ENCODE results near the gene BPIFB3. TPM values are rescaled to one million over a fixed set of nuclear protein-coding genes. Genes with fewer than 3 reads are reported as not detected.

BPIFB3 gene
- total RNA-seq, 5 donors from 2014 or later (not counting 1 experiment from before 2014, with no cell fraction given): not detected

- H3K27me3 ChIP-seq (replicated peaks in 1 of 2; ENCODE audit: control insufficient read depth in 2 of 2, extremely low read depth in 1 of 2, insufficient read depth in 2 of 2, low read length in 1 of 2): peaks cover 0 to 8% of the 10 kb centered on the region in 2 experiments
- H3K4me3 ChIP-seq (ENCODE audit: control insufficient read depth in 1 of 2, extremely low read depth in 1 of 2, low read length in 1 of 2): no peak overlapping the region
- no peak overlapping the region for H3K4me3 Mint-ChIP-seq
- ChIA-PET CTCF (no interaction called here), POLR2A (no interaction called here)
- no peak for ATAC-seq (replicated peaks in 1 of 4)
- no peaks in the 10 kb centered on the region for H3K36me3 Mint-ChIP-seq
- no peak overlapping the region for H3K27ac Mint-ChIP-seq
- no peaks in the 10 kb centered on the region for H3K4me1 ChIP-seq (ENCODE audit: control insufficient read depth in 1 of 2, extremely low read depth in 1 of 2, insufficient read depth in 2 of 2, low read length in 2 of 2)
- 77% methylated on average over 5 of the region's 5 CpGs for WGBS (ENCODE audit: insufficient coverage)
- peaks cover 0 to 2% (median 0%) of the 10 kb centered on the region in 3 donors for H3K4me1 Mint-ChIP-seq
- no peaks in the 10 kb centered on the region for H3K36me3 ChIP-seq (ENCODE audit: control insufficient read depth in 2 of 2, extremely low read depth in 1 of 2, insufficient read depth in 1 of 2, low read length in 1 of 2)
- DNase-seq: no peak
- H3K27me3 Mint-ChIP-seq: no peaks in the 10 kb centered on the region
- H3K9me3 ChIP-seq: no peaks in the 10 kb centered on the region
- no peaks in the 10 kb centered on the region for H3K9me3 Mint-ChIP-seq
- H3K27ac ChIP-seq (ENCODE audit: low read length): no peak overlapping the region
These were observed 27.5 kb upstream of the BPIFB3 start for GRCh38 chr20:33026072-33026778.

GRCh38 chr20:33026779-33027759 is 26.6 kb upstream of the BPIFB3 start:
- Mint-ChIP-seq H3K4me3 (no peak overlapping the region), H3K9me3 (no peaks in the 10 kb centered on the region), H3K36me3 (no peaks in the 10 kb centered on the region), H3K4me1 (peaks cover 0 to under 1% (median 0%) of the 10 kb centered on the region in 3 donors), H3K27me3 (no peaks in the 10 kb centered on the region), H3K27ac (no peak overlapping the region)
- no peak for DNase-seq
- H3K4me3 ChIP-seq (ENCODE audit: control insufficient read depth in 1 of 2, extremely low read depth in 1 of 2, low read length in 1 of 2): no peak overlapping the region
- POLR2A ChIA-PET: no interaction called here
- no peak for ATAC-seq (replicated peaks in 1 of 4)
- H3K9me3 ChIP-seq: no peaks in the 10 kb centered on the region
- H3K27me3 ChIP-seq (replicated peaks in 1 of 2; ENCODE audit: control insufficient read depth in 2 of 2, extremely low read depth in 1 of 2, insufficient read depth in 2 of 2, low read length in 1 of 2): peaks cover 0 to 8% of the 10 kb centered on the region in 2 experiments
- CTCF ChIA-PET: no interaction called here
- WGBS (ENCODE audit: insufficient coverage): 78% methylated on average over 8 of the region's 10 CpGs
- H3K36me3 ChIP-seq (ENCODE audit: control insufficient read depth in 2 of 2, extremely low read depth in 1 of 2, insufficient read depth in 1 of 2, low read length in 1 of 2): no peaks in the 10 kb centered on the region
- no peaks in the 10 kb centered on the region for H3K4me1 ChIP-seq (ENCODE audit: control insufficient read depth in 1 of 2, extremely low read depth in 1 of 2, insufficient read depth in 2 of 2, low read length in 2 of 2)
- H3K27ac ChIP-seq (ENCODE audit: low read length): no peak overlapping the region

- Mint-ChIP-seq H3K9me3 (peaks cover under 1 to 1% (median under 1%) of the 10 kb centered on the region in 3 donors), H3K36me3 (peaks cover under 1% of the 10 kb centered on the region), H3K4me3 (no peak overlapping the region), H3K4me1 (no peaks in the 10 kb centered on the region), H3K27ac (no peak overlapping the region), H3K27me3 (no peaks in the 10 kb centered on the region)
- Histone ChIP-seq H3K9me3 (no peaks in the 10 kb centered on the region), H3K4me1 (ENCODE audit: control insufficient read depth in 1 of 2, extremely low read depth in 1 of 2, insufficient read depth in 2 of 2, low read length in 2 of 2) (no peaks in the 10 kb centered on the region), H3K27me3 (replicated peaks in 1 of 2; ENCODE audit: control insufficient read depth in 2 of 2, extremely low read depth in 1 of 2, insufficient read depth in 2 of 2, low read length in 1 of 2) (peaks cover 0 to 11% of the 10 kb centered on the region in 2 experiments), H3K27ac (ENCODE audit: low read length) (no peak overlapping the region), H3K36me3 (ENCODE audit: control insufficient read depth in 2 of 2, extremely low read depth in 1 of 2, insufficient read depth in 1 of 2, low read length in 1 of 2) (no peaks in the 10 kb centered on the region), H3K4me3 (ENCODE audit: control insufficient read depth in 1 of 2, extremely low read depth in 1 of 2, low read length in 1 of 2) (no peak overlapping the region)
- no peak for DNase-seq
- POLR2A ChIA-PET: no interaction called here
- 77% methylated on average over 5 of the region's 12 CpGs for WGBS (ENCODE audit: insufficient coverage)
- no peak for ATAC-seq (replicated peaks in 1 of 4)
- CTCF ChIA-PET: no interaction called here
These were observed 25.6 kb upstream of the BPIFB3 start for GRCh38 chr20:33027769-33028751.

GRCh38 chr20:33028875-33029274 is 24.8 kb upstream of the BPIFB3 start:
- DNase-seq (no peak), ATAC-seq (replicated peaks in 1 of 4) (no peak)
- Mint-ChIP-seq H3K27me3 (no peaks in the 10 kb centered on the region), H3K27ac (no peak overlapping the region), H3K4me3 (no peak overlapping the region), H3K9me3 (peaks cover 3 to 8% (median 7%) of the 10 kb centered on the region in 3 donors), H3K36me3 (peaks cover 5% of the 10 kb centered on the region), H3K4me1 (no peaks in the 10 kb centered on the region)
- POLR2A ChIA-PET: no interaction called here
- no peaks in the 10 kb centered on the region for H3K36me3 ChIP-seq (ENCODE audit: control insufficient read depth in 2 of 2, extremely low read depth in 1 of 2, insufficient read depth in 1 of 2, low read length in 1 of 2)
- no peak overlapping the region for H3K27ac ChIP-seq (ENCODE audit: low read length)
- CTCF ChIA-PET: no interaction called here
- H3K4me1 ChIP-seq (ENCODE audit: control insufficient read depth in 1 of 2, extremely low read depth in 1 of 2, insufficient read depth in 2 of 2, low read length in 2 of 2): no peaks in the 10 kb centered on the region
- H3K9me3 ChIP-seq: no peaks in the 10 kb centered on the region
- H3K4me3 ChIP-seq (ENCODE audit: control insufficient read depth in 1 of 2, extremely low read depth in 1 of 2, low read length in 1 of 2): no peak overlapping the region
- WGBS (ENCODE audit: insufficient coverage): 69% methylated on average over 6 of the region's 7 CpGs
- peaks cover 0 to 8% of the 10 kb centered on the region in 2 experiments for H3K27me3 ChIP-seq (replicated peaks in 1 of 2; ENCODE audit: control insufficient read depth in 2 of 2, extremely low read depth in 1 of 2, insufficient read depth in 2 of 2, low read length in 1 of 2)

GRCh38 chr20:33030076-33030475 is 23.6 kb upstream of the BPIFB3 start:
- Mint-ChIP-seq H3K36me3 (peaks cover 5% of the 10 kb centered on the region), H3K27ac (no peak overlapping the region), H3K4me3 (no peak overlapping the region), H3K4me1 (no peaks in the 10 kb centered on the region), H3K9me3 (peaks cover 3 to 8% (median 7%) of the 10 kb centered on the region in 3 donors), H3K27me3 (no peaks in the 10 kb centered on the region)
- ATAC-seq (replicated peaks in 1 of 4) (no peak), DNase-seq (no peak)
- H3K27me3 ChIP-seq (replicated peaks in 1 of 2; ENCODE audit: control insufficient read depth in 2 of 2, extremely low read depth in 1 of 2, insufficient read depth in 2 of 2, low read length in 1 of 2): peaks cover 0 to 5% of the 10 kb centered on the region in 2 experiments
- H3K4me1 ChIP-seq (ENCODE audit: control insufficient read depth in 1 of 2, extremely low read depth in 1 of 2, insufficient read depth in 2 of 2, low read length in 2 of 2): no peaks in the 10 kb centered on the region
- 100% methylated on average over 3 of the region's 9 CpGs for WGBS (ENCODE audit: insufficient coverage)
- H3K27ac ChIP-seq (ENCODE audit: low read length): no peak overlapping the region
- no peak overlapping the region for H3K4me3 ChIP-seq (ENCODE audit: control insufficient read depth in 1 of 2, extremely low read depth in 1 of 2, low read length in 1 of 2)
- H3K36me3 ChIP-seq (ENCODE audit: control insufficient read depth in 2 of 2, extremely low read depth in 1 of 2, insufficient read depth in 1 of 2, low read length in 1 of 2): no peaks in the 10 kb centered on the region
- ChIA-PET CTCF (no interaction called here), POLR2A (no interaction called here)
- no peaks in the 10 kb centered on the region for H3K9me3 ChIP-seq

- peaks cover 3 to 8% (median 7%) of the 10 kb centered on the region in 3 donors for H3K9me3 Mint-ChIP-seq
- DNase-seq (no peak), ATAC-seq (replicated peaks in 1 of 4) (no peak)
- WGBS (ENCODE audit: insufficient coverage): 100% methylated on average over 3 of the region's 6 CpGs
- ChIA-PET CTCF (no interaction called here), POLR2A (no interaction called here)
- peaks cover 5% of the 10 kb centered on the region for H3K36me3 Mint-ChIP-seq
- no peak overlapping the region for H3K27ac Mint-ChIP-seq
- Histone ChIP-seq H3K4me1 (ENCODE audit: control insufficient read depth in 1 of 2, extremely low read depth in 1 of 2, insufficient read depth in 2 of 2, low read length in 2 of 2) (no peaks in the 10 kb centered on the region), H3K36me3 (ENCODE audit: control insufficient read depth in 2 of 2, extremely low read depth in 1 of 2, insufficient read depth in 1 of 2, low read length in 1 of 2) (no peaks in the 10 kb centered on the region), H3K4me3 (ENCODE audit: control insufficient read depth in 1 of 2, extremely low read depth in 1 of 2, low read length in 1 of 2) (no peak overlapping the region), H3K9me3 (no peaks in the 10 kb centered on the region), H3K27ac (ENCODE audit: low read length) (no peak overlapping the region), H3K27me3 (replicated peaks in 1 of 2; ENCODE audit: control insufficient read depth in 2 of 2, extremely low read depth in 1 of 2, insufficient read depth in 2 of 2, low read length in 1 of 2) (peaks cover 0 to 5% of the 10 kb centered on the region in 2 experiments)
- H3K27me3 Mint-ChIP-seq: no peaks in the 10 kb centered on the region
- no peak overlapping the region for H3K4me3 Mint-ChIP-seq
- H3K4me1 Mint-ChIP-seq: no peaks in the 10 kb centered on the region
These were observed 23.1 kb upstream of the BPIFB3 start for GRCh38 chr20:33030569-33030968.

All from T-cell (primary cell).